ENCODE results near the gene PSMD1. TPM values are rescaled to one million over a fixed set of nuclear protein-coding genes. Genes with fewer than 3 reads are reported as not detected.

Gene PSMD1
- total RNA-seq, 1 experiment from 2014 or later = 133 TPM

GRCh38 chr2:231038483-231039293 lies 18.0 kb upstream of the PSMD1 start:
- BruUV-seq (replicated peaks) = no TSS peak
- ChIA-PET RAD21 (ENCODE audit: low non-redundant PET in 1 of 2, low total read pairs in 2 of 2, uncharacterized antibody in 2 of 2, unreplicated experiment in 2 of 2) (no interaction called here), POLR2A (no interaction called here), CTCF (no interaction called here)
- Histone ChIP-seq H3K9me2 (ENCODE audit: insufficient read depth) (no peaks in the 10 kb centered on the region), H3K79me2 (ENCODE audit: insufficient read depth, low read length) (no peaks in the 10 kb centered on the region), H2AFZ (ENCODE audit: low read depth, low read length, poor library complexity, severe bottlenecking) (no peak overlapping the region), H3K27ac (ENCODE audit: low read depth, low read length) (no peak overlapping the region), H3K4me2 (ENCODE audit: low read length) (peak overlapping the region; percentile 83), H3K9ac (ENCODE audit: low read length) (no peak overlapping the region), H3K4me3 (replicated peaks in 1 of 2; ENCODE audit: low read depth in 1 of 2, low read length in 2 of 2) (peak overlapping the region; percentile 41 to 58), H3K27me3 (ENCODE audit: insufficient read depth, low read length) (no peaks in the 10 kb centered on the region), H3K36me3 (ENCODE audit: control insufficient read depth in 1 of 2, insufficient read depth in 2 of 2, low read length in 2 of 2) (peaks cover 0 to 2% of the 10 kb centered on the region in 2 experiments; a peak in 1 of 4 replicates), H3K9me3 (ENCODE audit: control insufficient read depth in 1 of 2, insufficient read depth in 1 of 2, low read depth in 1 of 2, low read length in 2 of 2) (no peaks in the 10 kb centered on the region), H4K20me1 (ENCODE audit: insufficient read depth) (no peaks in the 10 kb centered on the region), H3K4me1 (ENCODE audit: control insufficient read depth in 1 of 2, insufficient read depth in 2 of 2, low read length in 2 of 2) (peaks cover 0 to 11% of the 10 kb centered on the region in 2 experiments; a peak in 1 of 4 replicates)
- no peak for DNase-seq (ENCODE audit: low read depth, low spot score)
- no peak for TF ChIP-seq CBX3 (IDR thresholded peaks at IDR 0.05; ENCODE audit: low read depth)
- no peak for ATAC-seq
- intact Hi-C loops (cut with micrococcal nuclease) = no loop called here

- no peak overlapping the region for H3K9ac ChIP-seq (ENCODE audit: low read length)
- ChIA-PET POLR2A (no interaction called here), CTCF (no interaction called here), RAD21 (ENCODE audit: low non-redundant PET in 1 of 2, low total read pairs in 2 of 2, uncharacterized antibody in 2 of 2, unreplicated experiment in 2 of 2) (no interaction called here)
- no peak for DNase-seq (ENCODE audit: low read depth, low spot score)
- no peak overlapping the region for H3K4me3 ChIP-seq (replicated peaks in 1 of 2; ENCODE audit: low read depth in 1 of 2, low read length in 2 of 2)
- no peaks in the 10 kb centered on the region for H4K20me1 ChIP-seq (ENCODE audit: insufficient read depth)
- peaks cover 0 to 11% of the 10 kb centered on the region in 2 experiments; a peak in 1 of 4 replicates for H3K4me1 ChIP-seq (ENCODE audit: control insufficient read depth in 1 of 2, insufficient read depth in 2 of 2, low read length in 2 of 2)
- no peak overlapping the region for H3K27ac ChIP-seq (ENCODE audit: low read depth, low read length)
- H3K9me3 ChIP-seq (ENCODE audit: control insufficient read depth in 1 of 2, insufficient read depth in 1 of 2, low read depth in 1 of 2, low read length in 2 of 2) = no peaks in the 10 kb centered on the region
- no peak overlapping the region for H2AFZ ChIP-seq (ENCODE audit: low read depth, low read length, poor library complexity, severe bottlenecking)
- ATAC-seq = no peak
- TF ChIP-seq SIN3A (IDR thresholded peaks at IDR 0.05; ENCODE audit: low read depth) = no peak
- TF ChIP-seq FOSL1 (IDR thresholded peaks at IDR 0.05; ENCODE audit: low read depth) = no peak
- TF ChIP-seq SP1 (IDR thresholded peaks at IDR 0.05; ENCODE audit: low read depth) = no peak
- no peak for TF ChIP-seq MAX (IDR thresholded peaks at IDR 0.05)
- TF ChIP-seq EGR1 (IDR thresholded peaks at IDR 0.05; ENCODE audit: low read depth) = no peak
- no peak for TF ChIP-seq CTCF (IDR thresholded peaks at IDR 0.05 in 2 of 3, conservative IDR thresholded peaks at IDR 0.05 in 1 of 3; ENCODE audit: borderline replicate concordance in 1 of 3, insufficient read depth in 1 of 3, low read depth in 2 of 3, low read length in 2 of 3)
- TF ChIP-seq CBX3 (IDR thresholded peaks at IDR 0.05; ENCODE audit: low read depth) = no peak
- no peak for TF ChIP-seq ZBTB33 (IDR thresholded peaks at IDR 0.05; ENCODE audit: extremely low read depth, insufficient replicate concordance, low read length)
- H3K79me2 ChIP-seq (ENCODE audit: insufficient read depth, low read length) = no peaks in the 10 kb centered on the region
- H3K4me2 ChIP-seq (ENCODE audit: low read length) = no peak overlapping the region
- BruUV-seq (replicated peaks) = no TSS peak
- no peaks in the 10 kb centered on the region for H3K9me2 ChIP-seq (ENCODE audit: insufficient read depth)
- peaks cover 0 to 3% of the 10 kb centered on the region in 2 experiments; a peak in 1 of 4 replicates for H3K36me3 ChIP-seq (ENCODE audit: control insufficient read depth in 1 of 2, insufficient read depth in 2 of 2, low read length in 2 of 2)
- no peaks in the 10 kb centered on the region for H3K27me3 ChIP-seq (ENCODE audit: insufficient read depth, low read length)
- intact Hi-C loops (cut with micrococcal nuclease) = no loop called here
These were observed 17.4 kb upstream of the PSMD1 start for GRCh38 chr2:231039294-231039664.
